ENCODE results near the gene FYCO1. TPM values are rescaled to one million over a fixed set of nuclear protein-coding genes. Genes with fewer than 3 reads are reported as not detected.

Gene FYCO1
- total and polyA plus RNA-seq, 4 experiments from 2014 or later: 0.73 to 43.3 (median 26.6) TPM

DNA sequence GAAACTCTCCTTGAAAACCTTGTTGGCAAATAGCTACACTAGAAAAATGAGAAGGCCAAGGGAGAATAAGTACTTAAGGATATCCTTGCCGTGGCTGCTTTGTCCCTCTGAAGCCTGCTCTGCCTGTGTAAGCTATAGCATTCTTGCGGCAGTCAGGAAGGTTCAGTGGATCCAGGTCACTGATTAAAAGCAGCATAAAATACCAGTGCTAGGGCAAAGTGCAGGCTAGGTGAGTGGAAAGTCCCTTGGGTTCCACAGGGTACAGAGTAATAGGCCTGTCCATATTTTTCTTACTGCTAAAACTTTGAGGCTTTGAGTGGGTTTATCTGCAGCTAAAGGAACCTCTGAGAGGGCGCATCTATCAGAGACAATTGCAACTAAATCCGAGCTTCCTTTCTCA lies 42.1 kb downstream of the FYCO1 start:
- no peak overlapping the region for H3K4me3 Mint-ChIP-seq
- no peak overlapping the region for H3K4me3 ChIP-seq (ENCODE audit: low read length in 2 of 2)
- CTCF ChIA-PET (ENCODE audit: partially characterized antibody): interaction anchor here (0.8 to 4.8 kb wide), 5 partner anchors 10 to 425 kb away, joined by 3 to 37 read pairs (median 3); partner anchors contain the start of gene CXCR6
- intact Hi-C loops (cut with micrococcal nuclease): no loop called here
- H3K4me1 Mint-ChIP-seq: peaks cover 20 to 78% (median 40%) of the 10 kb centered on the region in 4 donors
- POLR2A ChIA-PET (ENCODE audit: partially characterized antibody): interaction anchor here (1.3 to 18.1 kb wide), 3 partner anchors 10 to 41 kb away, joined by 5 to 195 read pairs (median 60); partner anchors contain the start of genes CXCR6 and FYCO1
- peaks cover 82% of the 10 kb centered on the region for H3K36me3 ChIP-seq (ENCODE audit: insufficient read depth, low read length)
- no peaks in the 10 kb centered on the region for H3K9me3 Mint-ChIP-seq
- H3K27ac Mint-ChIP-seq: peak overlapping the region in 6 of 7 donors; percentile 11 to 86 (median 74)
- no peak for DNase-seq
- peaks cover 43% of the 10 kb centered on the region for H3K4me1 ChIP-seq (ENCODE audit: insufficient read depth, low read length)
- H3K36me3 Mint-ChIP-seq: peaks cover 84 to 89% of the 10 kb centered on the region in 2 donors
- no peaks in the 10 kb centered on the region for H3K27me3 Mint-ChIP-seq
- no peaks in the 10 kb centered on the region for H3K27me3 ChIP-seq (ENCODE audit: insufficient read depth, low read length)
- no peaks in the 10 kb centered on the region for H3K9me3 ChIP-seq (ENCODE audit: control insufficient read depth in 1 of 2, low read length in 2 of 2)
- no peak overlapping the region for H3K27ac ChIP-seq (ENCODE audit: low read depth, low read length)

DNA sequence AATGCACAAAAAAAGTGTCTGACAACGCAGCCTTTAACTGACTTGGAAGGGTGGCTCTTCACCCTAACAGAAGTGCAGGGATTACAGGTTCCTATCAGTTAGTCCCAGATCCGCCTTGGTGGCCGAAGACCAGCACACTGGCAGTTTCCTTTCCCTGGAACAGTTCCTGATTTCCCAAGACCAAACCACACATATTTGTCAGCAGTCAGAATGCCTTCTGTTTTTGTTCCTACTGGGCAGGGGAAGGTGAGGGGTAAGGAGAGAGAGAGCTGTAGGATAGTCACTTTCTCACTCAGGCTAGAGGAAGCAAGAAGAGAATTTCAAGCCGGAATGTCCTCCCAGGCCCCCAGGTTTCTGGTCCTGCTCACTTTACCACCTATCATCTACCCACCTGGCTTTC lies 43.2 kb downstream of the FYCO1 start:
- ChIA-PET CTCF (ENCODE audit: partially characterized antibody) (interaction anchor here (0.6 to 5.1 kb wide), 8 partner anchors 9 to 426 kb away, joined by 3 to 37 read pairs (median 8); partner anchors contain the start of gene CXCR6), POLR2A (ENCODE audit: partially characterized antibody) (interaction anchor here (0.7 to 18.1 kb wide), 7 partner anchors 9 to 116 kb away, joined by 3 to 195 read pairs (median 22); partner anchors contain the start of genes CXCR6 and FYCO1)
- H3K36me3 Mint-ChIP-seq: peaks cover 85 to 89% of the 10 kb centered on the region in 2 donors
- Histone ChIP-seq H3K27me3 (ENCODE audit: insufficient read depth, low read length) (no peaks in the 10 kb centered on the region), H3K4me3 (ENCODE audit: low read length in 2 of 2) (no peak overlapping the region), H3K36me3 (ENCODE audit: insufficient read depth, low read length) (peaks cover 82% of the 10 kb centered on the region), H3K4me1 (ENCODE audit: insufficient read depth, low read length) (peaks cover 47% of the 10 kb centered on the region), H3K9me3 (ENCODE audit: control insufficient read depth in 1 of 2, low read length in 2 of 2) (no peaks in the 10 kb centered on the region), H3K27ac (ENCODE audit: low read depth, low read length) (no peak overlapping the region)
- DNase-seq: no peak
- no peaks in the 10 kb centered on the region for H3K27me3 Mint-ChIP-seq
- peaks cover 20 to 80% (median 43%) of the 10 kb centered on the region in 4 donors for H3K4me1 Mint-ChIP-seq
- H3K9me3 Mint-ChIP-seq: no peaks in the 10 kb centered on the region
- H3K27ac Mint-ChIP-seq: peak overlapping the region in 5 of 7 donors; percentile 29 to 93 (median 80)
- intact Hi-C loops (cut with micrococcal nuclease): no loop called here
- H3K4me3 Mint-ChIP-seq: no peak overlapping the region

DNA sequence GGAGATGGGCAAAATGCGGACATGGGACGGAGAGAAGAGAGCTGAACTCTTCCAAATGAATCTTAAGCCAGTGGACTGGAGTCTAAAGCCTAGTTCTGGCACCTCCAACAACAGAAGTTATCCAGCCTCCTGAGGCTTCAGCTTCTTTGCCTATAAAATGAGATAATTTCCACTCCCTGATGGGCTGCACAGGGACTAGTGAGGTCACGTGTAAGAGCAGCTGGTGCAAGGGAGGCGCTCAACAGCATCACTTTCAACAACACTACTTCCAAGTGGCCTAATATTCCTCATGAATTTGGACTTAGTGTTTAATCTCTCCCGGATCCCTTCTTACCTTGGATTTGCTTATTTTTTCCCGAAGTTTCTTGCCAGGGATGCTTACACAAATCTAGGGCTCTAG lies 43.7 kb downstream of the FYCO1 start:
- H3K27me3 Mint-ChIP-seq: no peaks in the 10 kb centered on the region
- ChIA-PET CTCF (ENCODE audit: partially characterized antibody) (interaction anchor here (0.6 to 5.1 kb wide), 10 partner anchors 8 to 126 kb away, joined by 3 to 37 read pairs (median 8); partner anchors contain the start of gene CXCR6), POLR2A (ENCODE audit: partially characterized antibody) (interaction anchor here (0.7 to 18.1 kb wide), 10 partner anchors 8 to 421 kb away, joined by 3 to 195 read pairs (median 12); partner anchors contain the start of genes CXCR6 and FYCO1)
- no peak for DNase-seq
- intact Hi-C loops (cut with micrococcal nuclease): loop anchor here (2.0 kb wide), 1 partner anchor 43 kb away; the partner anchor contains the start of gene FYCO1
- H3K4me3 Mint-ChIP-seq: no peak overlapping the region
- no peaks in the 10 kb centered on the region for H3K9me3 Mint-ChIP-seq
- Histone ChIP-seq H3K4me1 (ENCODE audit: insufficient read depth, low read length) (peaks cover 51% of the 10 kb centered on the region), H3K27ac (ENCODE audit: low read depth, low read length) (no peak overlapping the region), H3K4me3 (ENCODE audit: low read length in 2 of 2) (no peak overlapping the region), H3K36me3 (ENCODE audit: insufficient read depth, low read length) (peaks cover 83% of the 10 kb centered on the region), H3K27me3 (ENCODE audit: insufficient read depth, low read length) (no peaks in the 10 kb centered on the region), H3K9me3 (ENCODE audit: control insufficient read depth in 1 of 2, low read length in 2 of 2) (no peaks in the 10 kb centered on the region)
- H3K27ac Mint-ChIP-seq: peak overlapping the region in 6 of 7 donors; percentile 29 to 93 (median 88)
- H3K4me1 Mint-ChIP-seq: peaks cover 21 to 82% (median 46%) of the 10 kb centered on the region in 4 donors
- H3K36me3 Mint-ChIP-seq: peaks cover 87 to 89% of the 10 kb centered on the region in 2 donors

DNA sequence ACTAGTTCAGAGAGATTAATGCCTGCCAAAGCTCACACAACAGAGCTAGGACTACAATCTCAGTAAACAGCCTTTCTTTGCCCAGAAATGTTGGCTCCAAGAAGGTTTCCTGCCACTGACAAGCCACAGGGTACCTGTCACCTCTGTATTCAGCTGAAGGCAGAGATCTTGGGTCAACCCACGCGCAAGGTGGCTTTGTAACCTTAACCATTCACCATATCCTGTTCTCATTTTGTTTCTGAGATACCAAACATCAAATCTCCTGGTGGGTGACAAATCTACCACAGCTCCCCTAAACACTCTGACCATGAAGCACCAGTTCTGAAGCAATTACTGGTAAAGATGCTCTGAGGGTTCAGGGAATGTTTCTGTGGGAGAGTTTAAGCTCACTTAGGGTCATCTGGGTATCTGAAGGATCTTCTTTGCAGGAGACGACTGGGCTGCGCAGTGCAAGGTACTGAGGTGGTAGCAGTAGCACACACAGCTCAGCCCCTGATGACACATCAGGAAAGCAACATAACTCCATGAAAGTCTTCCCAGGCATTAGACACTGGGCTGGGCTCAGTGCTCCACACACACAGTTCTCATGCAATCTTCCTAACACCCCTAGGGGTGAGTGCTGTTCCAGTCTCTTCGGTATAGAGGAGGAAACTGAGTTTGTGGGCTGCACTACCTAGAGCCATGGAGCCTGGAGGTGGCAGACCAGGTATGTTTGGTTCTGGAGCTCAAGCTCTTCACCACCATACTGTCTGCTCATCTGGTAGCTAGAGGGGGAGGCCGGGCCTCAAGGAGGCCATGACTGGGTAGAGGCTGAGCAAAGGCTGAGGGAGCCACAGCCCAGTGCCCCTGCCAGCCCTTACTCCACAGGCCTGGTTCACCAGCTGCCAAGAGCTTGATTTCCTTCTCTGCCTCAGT lies 44.7 kb downstream of the FYCO1 start:
- CTCF ChIA-PET (ENCODE audit: partially characterized antibody): interaction anchor here (0.9 to 5.1 kb wide), 16 partner anchors 9 to 284 kb away, joined by 3 to 37 read pairs (median 5); no protein-coding TSS in a partner anchor
- H3K36me3 Mint-ChIP-seq: peaks cover 90 to 92% of the 10 kb centered on the region in 2 donors
- H3K4me1 Mint-ChIP-seq: peaks cover 26 to 85% (median 56%) of the 10 kb centered on the region in 4 donors

DNA sequence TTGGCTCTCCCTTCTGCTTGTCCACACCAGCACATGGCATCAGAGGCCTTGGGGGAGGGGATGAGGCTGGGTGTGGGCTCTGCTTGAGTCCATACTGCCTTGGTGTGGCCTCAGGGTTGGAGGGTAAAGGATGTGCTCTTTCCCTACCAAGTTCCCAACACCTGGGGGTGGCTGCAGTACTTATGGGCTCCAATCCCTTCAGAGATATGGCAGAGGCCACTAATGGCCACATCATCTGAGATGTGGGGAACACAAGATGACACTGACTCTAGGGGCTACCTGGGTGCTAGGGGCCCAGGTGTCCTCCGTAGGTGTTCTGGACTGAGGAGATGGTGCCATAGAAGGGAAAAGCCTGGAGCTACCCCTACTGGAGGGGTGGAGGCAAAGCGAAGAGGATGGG lies 45.5 kb downstream of the FYCO1 start:
- H3K27me3 ChIP-seq (ENCODE audit: insufficient read depth, low read length): no peaks in the 10 kb centered on the region
- no peaks in the 10 kb centered on the region for H3K9me3 ChIP-seq (ENCODE audit: control insufficient read depth in 1 of 2, low read length in 2 of 2)
- Mint-ChIP-seq H3K4me1 (peaks cover 30 to 93% (median 60%) of the 10 kb centered on the region in 4 donors), H3K27ac (peak overlapping the region; percentile 55 to 90 (median 86)), H3K36me3 (peaks cover 91 to 96% of the 10 kb centered on the region in 2 donors), H3K4me3 (peak overlapping the region in 4 of 8 donors; percentile 28 to 79 (median 58)), H3K27me3 (no peaks in the 10 kb centered on the region), H3K9me3 (peaks cover 0 to 2% (median 0%) of the 10 kb centered on the region in 8 donors)
- H3K36me3 ChIP-seq (ENCODE audit: insufficient read depth, low read length): peaks cover 87% of the 10 kb centered on the region
- peak overlapping the region; percentile 15 for H3K27ac ChIP-seq (ENCODE audit: low read depth, low read length)
- ChIA-PET CTCF (ENCODE audit: partially characterized antibody) (interaction anchor here (1.1 to 5.1 kb wide), 12 partner anchors 10 to 284 kb away, joined by 3 to 37 read pairs (median 6); no protein-coding TSS in a partner anchor), POLR2A (ENCODE audit: partially characterized antibody) (interaction anchor here (0.8 to 18.1 kb wide), 21 partner anchors 8 to 423 kb away, joined by 3 to 195 read pairs (median 5); partner anchors contain the start of genes CCR5, FYCO1 and SACM1L)
- H3K4me1 ChIP-seq (ENCODE audit: insufficient read depth, low read length): peaks cover 69% of the 10 kb centered on the region
- no peak for DNase-seq
- intact Hi-C loops (cut with micrococcal nuclease): loop anchor here (2.0 kb wide), 1 partner anchor 45 kb away; the partner anchor contains the start of gene FYCO1
- no peak overlapping the region for H3K4me3 ChIP-seq (ENCODE audit: low read length in 2 of 2)

More for the DNA sequence above, 44.7 kb downstream of the FYCO1 start:
- Histone ChIP-seq H3K27ac (ENCODE audit: low read depth, low read length) (no peak overlapping the region), H3K27me3 (ENCODE audit: insufficient read depth, low read length) (no peaks in the 10 kb centered on the region), H3K4me3 (ENCODE audit: low read length in 2 of 2) (no peak overlapping the region), H3K4me1 (ENCODE audit: insufficient read depth, low read length) (peaks cover 61% of the 10 kb centered on the region), H3K36me3 (ENCODE audit: insufficient read depth, low read length) (peaks cover 90% of the 10 kb centered on the region), H3K9me3 (ENCODE audit: control insufficient read depth in 1 of 2, low read length in 2 of 2) (no peaks in the 10 kb centered on the region)
- Mint-ChIP-seq H3K27me3 (no peaks in the 10 kb centered on the region), H3K4me3 (peak overlapping the region in 7 of 8 donors; percentile 17 to 79 (median 54)), H3K9me3 (peaks cover 0 to under 1% (median 0%) of the 10 kb centered on the region in 8 donors), H3K27ac (peak overlapping the region; percentile 55 to 93 (median 89))
- POLR2A ChIA-PET (ENCODE audit: partially characterized antibody): interaction anchor here (0.7 to 18.1 kb wide), 23 partner anchors 8 to 422 kb away, joined by 3 to 195 read pairs (median 5); partner anchors contain the start of genes CCR5, CXCR6, FYCO1 and SACM1L
- peak; percentile 57 to 76 (median 67) for DNase-seq
- intact Hi-C loops (cut with micrococcal nuclease): loop anchor here (2.0 kb wide), 1 partner anchor 44 kb away; the partner anchor contains the start of gene FYCO1

DNA sequence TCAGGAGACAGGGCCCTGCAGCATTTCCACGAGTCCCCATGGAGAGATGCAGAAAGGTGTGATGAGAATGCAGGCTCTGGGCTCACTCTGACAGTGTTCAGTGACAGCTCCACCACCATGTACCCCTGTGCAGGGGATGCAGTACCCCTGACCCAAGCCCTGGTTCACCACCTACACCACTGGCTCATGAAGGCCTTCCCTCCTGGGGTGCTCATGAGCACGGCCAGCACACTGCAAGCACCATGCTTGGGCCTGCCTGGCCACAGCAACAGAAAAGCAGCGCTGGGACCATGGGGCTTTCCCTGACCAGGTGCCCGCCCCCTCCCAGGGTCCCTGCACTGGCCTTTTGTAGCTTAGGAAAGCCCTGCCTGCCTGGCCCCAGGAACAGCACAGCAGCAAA lies 46.2 kb downstream of the FYCO1 start:
- H3K27ac Mint-ChIP-seq: peak overlapping the region in 5 of 7 donors; percentile 69 to 90 (median 80)
- peaks cover 0 to 2% (median 0%) of the 10 kb centered on the region in 8 donors for H3K9me3 Mint-ChIP-seq
- H3K36me3 ChIP-seq (ENCODE audit: insufficient read depth, low read length): peaks cover 80% of the 10 kb centered on the region
- H3K27ac ChIP-seq (ENCODE audit: low read depth, low read length): peak overlapping the region; percentile 1
- peaks cover 37 to 100% (median 66%) of the 10 kb centered on the region in 4 donors for H3K4me1 Mint-ChIP-seq
- H3K4me3 ChIP-seq (ENCODE audit: low read length in 2 of 2): no peak overlapping the region
- H3K36me3 Mint-ChIP-seq: peaks cover 87 to 95% of the 10 kb centered on the region in 2 donors
- H3K4me3 Mint-ChIP-seq: peak overlapping the region in 1 of 8 donors; percentile 10
- no peaks in the 10 kb centered on the region for H3K27me3 ChIP-seq (ENCODE audit: insufficient read depth, low read length)
- H3K4me1 ChIP-seq (ENCODE audit: insufficient read depth, low read length): peaks cover 76% of the 10 kb centered on the region
- intact Hi-C loops (cut with micrococcal nuclease): no loop called here
- no peaks in the 10 kb centered on the region for H3K27me3 Mint-ChIP-seq
- ChIA-PET POLR2A (ENCODE audit: partially characterized antibody) (interaction anchor here (1.1 to 18.1 kb wide), 5 partner anchors 15 to 120 kb away, joined by 3 to 195 read pairs (median 60); partner anchors contain the start of gene FYCO1), CTCF (ENCODE audit: partially characterized antibody) (interaction anchor here (1.3 to 23.5 kb wide), 5 partner anchors 11 to 283 kb away, joined by 3 to 677 read pairs (median 36); no protein-coding TSS in a partner anchor)
- no peak for DNase-seq
- H3K9me3 ChIP-seq (ENCODE audit: control insufficient read depth in 1 of 2, low read length in 2 of 2): no peaks in the 10 kb centered on the region
